ENCODE measurements around the gene UGT1A9.

DNA sequence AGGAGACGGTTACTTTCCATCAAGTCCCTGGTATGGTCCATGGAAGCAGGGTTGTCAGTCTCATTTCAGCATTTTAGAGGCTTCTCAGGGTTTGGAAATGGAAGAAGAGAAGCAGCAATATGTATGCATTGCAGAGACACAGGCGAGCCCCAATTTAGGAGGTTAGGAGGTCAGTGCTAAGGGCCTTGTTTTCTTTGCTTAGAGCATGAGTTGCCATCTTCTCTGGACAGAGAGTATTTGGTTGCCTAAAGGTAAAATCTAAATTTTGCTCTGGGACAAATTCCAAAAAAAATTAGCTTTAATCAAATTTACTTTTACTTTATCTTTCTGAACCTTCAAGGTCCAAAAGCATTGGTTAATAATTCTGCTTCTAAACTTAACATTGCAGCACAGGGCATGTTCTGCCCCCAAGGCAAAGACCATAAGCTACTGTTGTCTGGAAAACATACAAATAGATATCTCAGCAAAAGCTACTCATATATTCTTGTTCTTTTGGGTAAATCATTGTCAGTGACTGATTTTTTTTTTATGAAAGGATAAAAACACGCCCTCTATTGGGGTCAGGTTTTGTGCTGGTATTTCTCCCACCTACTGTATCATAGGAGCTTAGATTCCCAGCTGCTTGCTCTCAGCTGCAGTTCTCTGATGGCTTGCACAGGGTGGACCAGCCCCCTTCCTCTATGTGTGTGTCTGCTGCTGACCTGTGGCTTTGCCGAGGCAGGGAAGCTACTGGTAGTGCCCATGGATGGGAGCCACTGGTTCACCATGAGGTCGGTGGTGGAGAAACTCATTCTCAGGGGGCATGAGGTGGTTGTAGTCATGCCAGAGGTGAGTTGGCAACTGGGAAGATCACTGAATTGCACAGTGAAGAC lies at the start of gene UGT1A9:
- TF ChIP-seq, protein P1, sequence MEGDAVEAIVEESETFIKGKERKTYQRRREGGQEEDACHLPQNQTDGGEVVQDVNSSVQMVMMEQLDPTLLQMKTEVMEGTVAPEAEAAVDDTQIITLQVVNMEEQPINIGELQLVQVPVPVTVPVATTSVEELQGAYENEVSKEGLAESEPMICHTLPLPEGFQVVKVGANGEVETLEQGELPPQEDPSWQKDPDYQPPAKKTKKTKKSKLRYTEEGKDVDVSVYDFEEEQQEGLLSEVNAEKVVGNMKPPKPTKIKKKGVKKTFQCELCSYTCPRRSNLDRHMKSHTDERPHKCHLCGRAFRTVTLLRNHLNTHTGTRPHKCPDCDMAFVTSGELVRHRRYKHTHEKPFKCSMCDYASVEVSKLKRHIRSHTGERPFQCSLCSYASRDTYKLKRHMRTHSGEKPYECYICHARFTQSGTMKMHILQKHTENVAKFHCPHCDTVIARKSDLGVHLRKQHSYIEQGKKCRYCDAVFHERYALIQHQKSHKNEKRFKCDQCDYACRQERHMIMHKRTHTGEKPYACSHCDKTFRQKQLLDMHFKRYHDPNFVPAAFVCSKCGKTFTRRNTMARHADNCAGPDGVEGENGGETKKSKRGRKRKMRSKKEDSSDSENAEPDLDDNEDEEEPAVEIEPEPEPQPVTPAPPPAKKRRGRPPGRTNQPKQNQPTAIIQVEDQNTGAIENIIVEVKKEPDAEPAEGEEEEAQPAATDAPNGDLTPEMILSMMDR (conservative IDR thresholded peaks at IDR 0.05; ENCODE audit: low read depth, low read length) = no peak
- TF ChIP-seq RCOR1 (IDR thresholded peaks at IDR 0.05; ENCODE audit: insufficient replicate concordance, low read length) (no peak), MAFK (IDR thresholded peaks at IDR 0.05; ENCODE audit: low read depth, low read length) (no peak), POLR2A (IDR thresholded peaks at IDR 0.05; ENCODE audit: low read depth, low read length) (no peak), MAZ (IDR thresholded peaks at IDR 0.05; ENCODE audit: borderline replicate concordance, low read depth, low read length) (no peak), RAD21 (IDR thresholded peaks at IDR 0.05; ENCODE audit: low read length) (no peak)
